Mucosa of gallbladder (tissue), 1 donor: Measurements from ENCODE around the gene DYNC2H1. TPM values are rescaled to one million over a fixed set of nuclear protein-coding genes. Genes with fewer than 3 reads are reported as not detected.
"Not testable (repeated sequence)": the region's sequence is repeated elsewhere in the genome, so short reads cannot be mapped to it uniquely, and the experiment has no call there.

Experiments
- DNase-seq: peaks from one replicate; pipeline ENCODE4 v3.0.0-alpha.2; 2020; ENCODE audit warnings: low spot score
- total RNA-seq: library from RNA; stranded (reverse); gene quantifications from one replicate; pipeline ENCODE4 v1.2.1, GENCODE V29; 2021
- donor health status: DM: no; HTN: no; CAD: no.

DYNC2H1 gene
- total RNA-seq, 1 donor from 2014 or later: 24.2 TPM

- no peak for DNase-seq
Measured at GRCh38 chr11:103114836-103115235, 5.6 kb downstream of the DYNC2H1 start.

DNA sequence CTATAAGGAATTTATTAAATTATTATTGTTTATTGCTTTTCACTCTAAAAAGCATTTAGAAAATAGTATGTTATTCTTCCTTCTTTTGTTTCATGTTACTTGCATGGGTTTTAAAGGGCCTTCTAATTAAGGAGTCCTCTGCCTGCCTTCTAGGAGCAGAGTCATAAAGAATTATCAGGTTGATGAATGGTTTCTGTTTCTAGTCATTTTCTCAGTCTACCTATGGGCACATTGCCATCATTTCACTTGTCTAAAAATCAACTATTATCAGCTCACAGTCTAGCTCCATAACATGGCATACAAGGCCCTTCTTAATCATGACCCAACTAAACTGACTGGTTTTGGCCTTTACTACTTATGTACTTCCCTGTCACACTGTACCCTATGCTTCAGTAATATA lies 16.2 kb downstream of the DYNC2H1 start:
- DNase-seq: no peak

- not testable (repeated sequence) for DNase-seq
Measured at GRCh38 chr11:103141986-103142385, 32.8 kb downstream of the DYNC2H1 start.

DNA sequence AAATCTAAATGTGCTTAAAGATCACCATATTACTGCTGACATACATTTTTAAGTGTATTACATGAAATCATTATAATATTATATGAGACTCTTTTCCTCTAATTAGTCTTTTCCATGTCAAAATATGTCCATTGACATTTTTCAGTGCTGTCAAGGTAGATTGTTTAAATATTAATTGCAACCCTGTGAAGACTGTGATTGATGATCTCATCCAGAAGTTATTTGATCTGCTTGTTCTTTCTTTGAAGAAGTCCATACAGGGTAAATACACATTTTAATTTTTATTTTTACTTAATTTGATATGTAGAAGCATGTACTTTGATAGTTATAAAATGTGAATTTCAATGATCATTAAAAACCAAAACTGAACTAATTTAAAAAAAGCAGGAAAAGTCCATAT lies 38.4 kb downstream of the DYNC2H1 start:
- no peak for DNase-seq

GRCh38 chr11:103157542-103157941 lies 48.3 kb downstream of the DYNC2H1 start:
- no peak for DNase-seq

DNA sequence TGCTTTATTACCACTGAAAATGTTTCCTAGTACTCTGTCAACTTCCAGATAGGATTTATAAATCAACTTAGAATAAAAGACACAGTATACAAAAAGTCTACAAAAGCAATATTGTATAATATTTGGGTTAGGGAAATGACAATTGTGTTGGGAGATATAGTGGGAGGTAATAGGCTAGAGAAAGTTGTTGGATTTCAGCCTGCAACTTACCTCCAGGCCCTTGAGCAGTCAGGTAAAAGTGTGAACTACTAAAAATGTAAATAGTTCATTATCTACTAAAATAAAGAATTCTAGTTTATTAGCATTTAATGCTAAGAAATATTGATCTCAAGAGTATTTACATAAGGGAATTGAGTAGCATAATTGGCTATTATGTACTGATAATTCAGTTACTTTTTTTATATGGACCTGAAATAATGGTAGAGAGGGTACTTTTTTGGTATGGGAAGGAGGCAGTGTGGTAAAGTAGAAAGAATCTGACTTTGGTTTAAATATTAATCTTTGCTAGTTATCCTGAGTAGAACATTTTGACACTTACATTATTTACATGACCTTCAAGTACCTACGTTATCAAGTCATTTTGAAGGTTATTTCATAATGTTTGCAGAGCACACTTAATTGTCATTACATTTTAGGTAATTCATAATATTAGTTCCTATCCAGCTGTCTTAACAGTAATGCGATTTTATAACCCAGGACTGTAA lies 55.0 kb downstream of the DYNC2H1 start:
- no peak for DNase-seq

DNA sequence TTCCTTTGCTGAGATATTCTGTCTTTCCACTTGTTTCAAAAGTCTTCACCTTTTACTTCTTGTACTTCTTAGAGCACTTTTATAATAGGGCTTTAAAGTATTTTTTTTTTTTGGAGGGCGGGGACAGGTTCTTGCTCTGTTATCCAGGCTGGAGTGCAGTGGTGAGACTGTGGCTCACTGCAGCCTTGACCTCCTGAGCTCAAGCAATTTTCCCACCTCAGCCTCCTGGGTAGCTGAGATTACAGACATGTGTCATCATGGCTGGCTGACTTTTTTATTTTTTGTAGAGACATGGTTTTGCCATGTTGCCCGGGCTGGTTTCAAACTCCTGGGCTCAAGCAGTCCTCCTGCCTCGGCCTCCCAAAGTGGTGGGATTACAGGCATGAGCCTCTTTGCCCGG lies 57.9 kb downstream of the DYNC2H1 start:
- DNase-seq: no peak

- DNase-seq: no peak
Measured at GRCh38 chr11:103170865-103171264, 61.6 kb downstream of the DYNC2H1 start.

DNA sequence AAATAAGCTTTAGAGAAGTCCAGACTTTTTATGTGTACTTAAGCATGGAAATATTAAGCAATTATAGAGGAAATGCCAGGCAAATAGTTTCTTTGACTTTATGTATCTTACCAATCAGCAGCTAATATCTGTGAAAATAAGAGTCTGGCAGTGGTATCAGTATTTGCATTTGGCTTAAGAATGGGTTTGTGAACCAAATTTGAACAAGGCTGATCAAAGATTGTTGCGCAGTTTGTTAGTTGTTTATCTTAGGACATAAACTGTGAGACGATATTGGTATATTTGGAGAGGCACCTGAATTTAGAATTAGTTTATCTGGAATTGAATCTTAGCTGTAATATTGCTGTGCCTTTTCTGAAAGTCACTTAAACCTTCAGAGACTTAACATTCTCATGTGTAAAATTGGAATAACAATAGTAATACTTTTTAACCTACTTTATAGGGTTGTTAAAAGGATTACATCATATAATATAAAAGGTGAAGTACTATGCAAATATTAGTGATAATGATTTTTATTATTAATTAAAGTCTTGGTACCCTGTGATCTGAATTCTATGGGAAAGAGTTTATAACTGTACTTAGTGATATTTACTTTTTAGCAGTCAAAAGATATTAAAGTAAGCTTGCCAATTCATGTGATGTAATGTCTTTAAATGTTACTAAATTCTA lies 66.4 kb downstream of the DYNC2H1 start:
- no peak for DNase-seq

- no peak for DNase-seq
Measured at GRCh38 chr11:103183981-103184611, 74.9 kb downstream of the DYNC2H1 start.

- no peak for DNase-seq
Measured at GRCh38 chr11:103202048-103202651, 92.9 kb downstream of the DYNC2H1 start.

DNA sequence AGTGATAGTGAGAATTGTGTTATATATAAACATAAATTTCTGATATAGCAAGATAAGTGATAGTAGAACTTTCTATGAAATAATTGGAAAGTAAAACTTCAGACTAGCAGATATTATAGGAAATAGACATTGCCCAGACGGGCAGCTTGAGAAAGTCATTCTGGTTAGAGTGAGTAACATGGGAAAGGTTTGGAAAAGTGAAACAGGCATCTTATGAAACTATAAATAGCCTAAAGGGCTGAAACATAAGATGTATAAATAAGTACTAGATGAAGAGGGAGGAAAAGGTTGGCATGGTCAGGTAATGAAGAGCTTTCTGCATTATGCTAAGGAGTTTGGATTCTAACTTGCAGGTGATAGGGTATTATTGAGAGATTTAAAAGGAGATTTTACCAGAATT lies 101.3 kb downstream of the DYNC2H1 start:
- no peak for DNase-seq

DNA sequence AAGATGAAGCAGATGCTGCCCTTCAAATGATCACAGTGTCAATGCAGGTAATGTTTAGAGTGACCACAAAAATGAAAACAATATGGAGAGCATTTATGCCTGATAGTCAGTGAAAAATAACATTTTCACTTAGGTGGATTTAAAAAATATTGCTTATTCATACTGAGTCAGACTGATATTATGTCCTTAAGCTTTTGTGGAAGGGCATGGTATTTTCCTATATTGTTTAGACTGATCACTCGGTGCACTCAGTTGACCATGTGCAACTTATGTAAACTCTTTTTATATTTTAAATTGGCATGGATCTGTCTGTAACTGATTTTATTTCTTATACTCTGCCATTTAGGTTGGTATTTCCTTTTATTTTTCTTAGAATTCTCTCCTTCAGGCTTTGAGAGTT lies 106.6 kb downstream of the DYNC2H1 start:
- no peak for DNase-seq

DNA sequence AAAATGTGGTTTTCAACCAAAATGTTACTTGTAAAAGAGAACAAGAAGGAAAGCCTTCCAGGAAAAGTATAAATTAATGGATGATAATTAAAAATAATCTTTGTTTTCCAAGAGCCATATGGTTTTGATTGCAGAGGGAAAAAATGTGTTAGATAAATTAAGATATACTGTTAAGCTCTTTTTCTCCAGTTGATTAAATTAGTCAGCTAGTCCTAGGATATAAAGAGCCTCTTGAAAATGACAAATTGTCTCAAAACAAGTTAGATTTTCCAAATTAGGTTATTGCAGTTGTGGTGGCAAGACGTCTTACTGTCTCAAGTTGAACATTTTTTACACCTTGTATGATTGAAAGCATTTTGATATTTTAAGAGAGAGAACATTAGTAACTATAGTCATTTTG lies 110.9 kb downstream of the DYNC2H1 start:
- DNase-seq: no peak

DNA sequence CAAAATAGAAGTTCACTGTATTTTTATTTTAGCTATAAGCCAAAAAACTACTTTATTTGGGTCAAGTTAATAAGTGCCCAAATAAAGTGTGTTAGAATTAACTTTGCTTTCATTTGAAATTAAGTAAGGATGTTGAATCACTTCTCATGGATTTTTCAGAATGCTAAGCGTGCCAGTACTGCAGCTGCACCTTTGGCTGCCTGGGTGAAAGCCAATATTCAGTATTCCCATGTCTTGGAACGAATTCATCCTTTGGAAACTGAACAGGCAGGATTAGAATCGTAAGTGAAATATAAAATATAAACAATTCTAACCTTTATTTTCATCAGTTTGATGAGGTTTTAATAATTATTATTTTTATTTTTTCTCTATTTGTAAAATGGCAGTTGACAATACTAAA lies 113.6 kb downstream of the DYNC2H1 start:
- DNase-seq: no peak

DNA sequence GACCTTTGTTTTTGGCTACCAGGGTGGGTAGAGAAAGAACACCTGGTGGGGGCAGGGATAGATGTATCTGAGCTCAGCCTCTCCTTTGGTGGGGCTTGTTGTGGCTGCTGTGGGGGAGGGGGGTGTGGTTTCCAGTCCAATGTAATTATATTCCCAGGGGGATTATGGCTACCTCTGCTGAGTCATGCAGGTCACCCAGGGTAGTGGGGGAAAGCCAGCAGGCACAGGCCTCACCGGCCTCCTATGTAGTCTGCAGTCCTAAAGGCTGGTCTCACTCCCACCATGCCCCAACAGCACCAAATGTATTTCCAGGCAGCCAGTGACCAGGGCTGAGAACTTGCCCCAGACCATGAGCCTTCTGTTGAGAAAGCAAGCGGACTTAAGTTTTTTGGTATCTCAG lies 119.6 kb downstream of the DYNC2H1 start:
- DNase-seq: no peak

GRCh38 chr11:103234974-103235373 lies 125.7 kb downstream of the DYNC2H1 start:
- DNase-seq: no peak

- DNase-seq: no peak
Measured at GRCh38 chr11:103241574-103241973, 132.3 kb downstream of the DYNC2H1 start.

GRCh38 chr11:103254123-103254522 lies 144.9 kb downstream of the DYNC2H1 start:
- DNase-seq: no peak

GRCh38 chr11:103257360-103257759 lies 148.1 kb downstream of the DYNC2H1 start:
- DNase-seq: no peak

GRCh38 chr11:103266167-103266831 lies 157.1 kb downstream of the DYNC2H1 start:
- DNase-seq: no peak

DNA sequence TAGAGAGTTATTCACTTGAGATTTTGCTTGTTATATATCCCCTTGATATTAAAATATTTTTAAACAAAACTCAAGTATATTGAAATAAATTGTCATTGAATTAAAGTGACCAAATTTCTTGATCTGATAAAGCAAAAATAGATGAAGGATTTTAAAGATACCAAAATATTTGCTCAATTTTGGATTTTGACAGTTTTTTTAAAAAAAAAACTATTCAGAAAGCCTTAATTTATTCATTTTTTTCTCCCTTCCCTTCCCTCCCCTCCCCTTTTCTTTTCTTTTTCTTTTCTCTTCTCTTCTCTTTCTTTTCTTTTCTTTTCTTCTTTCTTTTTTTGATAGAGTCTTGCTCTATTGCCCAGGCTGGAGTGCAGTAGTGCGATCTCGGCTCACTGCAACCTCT lies 163.7 kb downstream of the DYNC2H1 start:
- no peak for DNase-seq
